Lower lobe of right lung (tissue), 2 donors: ENCODE data around the gene CABLES1. TPM values are rescaled to one million over a fixed set of nuclear protein-coding genes. Genes with fewer than 3 reads are reported as not detected.

Source experiments
- ATAC-seq, 2 donors: fragments of 200-7000 bp; cut with Tn5 transposase; one replicate each; pipeline ENCODE4 v1.9.1; 2020 to 2022; ENCODE audit warnings: mild to moderate bottlenecking in 2 of 2, moderate library complexity in 2 of 2
- DNase-seq: peaks from one replicate; pipeline ENCODE4 v3.0.0-alpha.2; 2020
- H3K27ac ChIP-seq: fragments of 200-600 bp; one replicate; pipeline ENCODE4 v1.8.0; 2022
- H3K27me3 ChIP-seq: fragments of 200-600 bp; one replicate; pipeline ENCODE4 v1.8.0; 2022; ENCODE audit warnings: low read depth
- H3K36me3 ChIP-seq: fragments of 200-600 bp; one replicate; pipeline ENCODE4 v1.8.0; 2022; ENCODE audit warnings: mild to moderate bottlenecking
- H3K4me1 ChIP-seq: fragments of 200-600 bp; one replicate; pipeline ENCODE4 v1.8.0; 2022
- H3K4me3 ChIP-seq: fragments of 200-600 bp; one replicate; pipeline ENCODE4 v1.8.0; 2022; ENCODE audit warnings: mild to moderate bottlenecking
- H3K9me3 ChIP-seq: fragments of 200-600 bp; one replicate; pipeline ENCODE4 v1.8.0; 2022
- CTCF ChIP-seq: fragments of 200-600 bp; IDR thresholded peaks from one replicate; pipeline ENCODE4 v1.8.0; 2022; ENCODE audit warnings: antibody characterized with exemption, mild to moderate bottlenecking
- intact Hi-C: fragments of 100-400 bp; cut with DNase I; formaldehyde crosslinking; loops from one replicate; pipeline ENCODE4 v1.11.0; 2022
- total RNA-seq: library from RNA; stranded (reverse); fragmentation: NEBNext Ultra II Directional; extraction: Animal tissue kit (Norgen Biotek cat#: 25700); gene quantifications from one replicate; pipeline ENCODE4 v1.2.1, GENCODE V29; 2021
- donor health status: DM: no; HTN: yes; CAD: no; lungs with severe emphysema.

CABLES1 gene
- total RNA-seq, 1 donor from 2014 or later: 44.2 TPM

- Histone ChIP-seq H3K4me3 (no peak overlapping the region), H3K4me1 (peaks cover 16% of the 10 kb centered on the region), H3K9me3 (no peaks in the 10 kb centered on the region), H3K27ac (peak overlapping the region; percentile 36), H3K36me3 (no peaks in the 10 kb centered on the region), H3K27me3 (no peaks in the 10 kb centered on the region)
- no peak for DNase-seq
- TF ChIP-seq CTCF: no peak
- intact Hi-C loops: no loop called here
- peak; percentile 26 to 40 for ATAC-seq
Measured at GRCh38 chr18:23302851-23303527, 167.7 kb downstream of the CABLES1 start.

- no peak for TF ChIP-seq CTCF
- Histone ChIP-seq H3K36me3 (no peaks in the 10 kb centered on the region), H3K27ac (no peak overlapping the region), H3K9me3 (no peaks in the 10 kb centered on the region), H3K4me3 (no peak overlapping the region), H3K27me3 (no peaks in the 10 kb centered on the region), H3K4me1 (peaks cover 18% of the 10 kb centered on the region)
- peak; percentile 39 to 44 for ATAC-seq
- no peak for DNase-seq
- intact Hi-C loops: no loop called here
Measured at GRCh38 chr18:23306822-23307221, 171.5 kb downstream of the CABLES1 start.

GRCh38 chr18:23307567-23308295, 172.4 kb downstream of the CABLES1 start:
- peaks cover 16% of the 10 kb centered on the region for H3K4me1 ChIP-seq
- ATAC-seq (peak; percentile 6 to 22), DNase-seq (no peak)
- no peaks in the 10 kb centered on the region for H3K27me3 ChIP-seq
- TF ChIP-seq CTCF: no peak
- no peaks in the 10 kb centered on the region for H3K36me3 ChIP-seq
- no peaks in the 10 kb centered on the region for H3K9me3 ChIP-seq
- H3K27ac ChIP-seq: no peak overlapping the region
- H3K4me3 ChIP-seq: no peak overlapping the region
- intact Hi-C loops: no loop called here

Other genes with a start within 250 kb of the CABLES1 start
- gene RBBP8, start 202.2 kb upstream of the CABLES1 start, total RNA-seq: 32.7 TPM